Measurements from ENCODE around the gene MLPH. TPM values are rescaled to one million over a fixed set of nuclear protein-coding genes. Genes with fewer than 3 reads are reported as not detected.

The MLPH gene
- total and polyA plus RNA-seq, 4 donors = 71.0 to 295 (median 192) TPM

GRCh38 chr2:237585590-237586221 lies 98.7 kb downstream of the MLPH start:
- Histone ChIP-seq H3K27ac (ENCODE audit: low read depth in 1 of 2, low read length in 1 of 2) (no peak overlapping the region), H3K27me3 (ENCODE audit: control insufficient read depth in 3 of 3, insufficient read depth in 3 of 3, low read length in 2 of 3) (no peaks in the 10 kb centered on the region), H3K36me3 (ENCODE audit: control insufficient read depth in 4 of 4, insufficient read depth in 4 of 4, low read length in 4 of 4) (peaks cover 0 to 5% (median 0%) of the 10 kb centered on the region in 4 donors), H3K9ac (ENCODE audit: insufficient read depth in 1 of 2, low read length in 2 of 2) (no peak overlapping the region), H3K4me3 (no peak overlapping the region), H3K4me1 (ENCODE audit: control insufficient read depth in 5 of 5, insufficient read depth in 5 of 5, low read length in 5 of 5) (peaks cover 0 to 7% (median 3%) of the 10 kb centered on the region in 5 donors), H3K9me3 (ENCODE audit: control insufficient read depth in 4 of 4, insufficient read depth in 3 of 4, low read length in 3 of 4) (no peaks in the 10 kb centered on the region)
- no peak for DNase-seq
- WGBS, 2 donors = 82 to 84% methylated on average over 15 of the region's 15 CpGs
- ATAC-seq (ENCODE audit: insufficient read depth, low FRiP score) = no peak
- no peak for TF ChIP-seq CTCF (IDR thresholded peaks at IDR 0.05; ENCODE audit: control extremely low read depth, extremely low read depth)

- no peak for TF ChIP-seq CTCF (IDR thresholded peaks at IDR 0.05; ENCODE audit: control extremely low read depth, extremely low read depth)
- Histone ChIP-seq H3K9me3 (ENCODE audit: control insufficient read depth in 4 of 4, insufficient read depth in 3 of 4, low read length in 3 of 4) (no peaks in the 10 kb centered on the region), H3K4me3 (no peak overlapping the region), H3K9ac (ENCODE audit: insufficient read depth in 1 of 2, low read length in 2 of 2) (no peak overlapping the region), H3K27me3 (ENCODE audit: control insufficient read depth in 3 of 3, insufficient read depth in 3 of 3, low read length in 2 of 3) (no peaks in the 10 kb centered on the region), H3K4me1 (ENCODE audit: control insufficient read depth in 5 of 5, insufficient read depth in 5 of 5, low read length in 5 of 5) (peaks cover 0 to 7% (median 4%) of the 10 kb centered on the region in 5 donors), H3K36me3 (ENCODE audit: control insufficient read depth in 4 of 4, insufficient read depth in 4 of 4, low read length in 4 of 4) (peaks cover 0 to 5% (median 0%) of the 10 kb centered on the region in 4 donors), H3K27ac (ENCODE audit: low read depth in 1 of 2, low read length in 1 of 2) (no peak overlapping the region)
- 92% methylated on average over 9 of the region's 9 CpGs for WGBS, 2 donors
- no peak for ATAC-seq (ENCODE audit: insufficient read depth, low FRiP score)
- DNase-seq = no peak
Measured at GRCh38 chr2:237588044-237588696, 101.1 kb downstream of the MLPH start.

- Histone ChIP-seq H3K9me3 (ENCODE audit: control insufficient read depth in 4 of 4, insufficient read depth in 3 of 4, low read length in 3 of 4) (no peaks in the 10 kb centered on the region), H3K9ac (ENCODE audit: insufficient read depth in 1 of 2, low read length in 2 of 2) (peak within 1 kb of the TSS in 1 of 2 donors; percentile 13), H3K27me3 (ENCODE audit: control insufficient read depth in 3 of 3, insufficient read depth in 3 of 3, low read length in 2 of 3) (no peaks in the 10 kb centered on the region), H3K36me3 (ENCODE audit: control insufficient read depth in 4 of 4, insufficient read depth in 4 of 4, low read length in 4 of 4) (peaks cover 0 to 3% (median 0%) of the 10 kb centered on the region in 4 donors), H3K4me3 (peak within 1 kb of the TSS; percentile 29), H3K4me1 (ENCODE audit: control insufficient read depth in 5 of 5, insufficient read depth in 5 of 5, low read length in 5 of 5) (peaks cover 0 to 11% (median 8%) of the 10 kb centered on the region in 5 donors), H3K27ac (ENCODE audit: low read depth in 1 of 2, low read length in 1 of 2) (peak within 1 kb of the TSS; percentile 34 to 86)
- no peak for TF ChIP-seq CTCF (IDR thresholded peaks at IDR 0.05; ENCODE audit: control extremely low read depth, extremely low read depth)
- DNase-seq (peak in 2 of 3 donors; percentile 35 to 63), ATAC-seq (ENCODE audit: insufficient read depth, low FRiP score) (peak; percentile 65)
- 58 to 73% methylated on average over 16 of the region's 16 CpGs for WGBS, 2 donors
Measured at GRCh38 chr2:237590272-237591140, 103.5 kb downstream of the MLPH start, which contains the start of gene RAB17. RAB17 (minus strand) TSS chr2:237590734; CDS start chr2:237586154, 4,580 bp downstream.

Measured in lung (tissue), 12 donors.